H1 (cell line): ENCODE results near the gene IL21R. TPM values are rescaled to one million over a fixed set of nuclear protein-coding genes. Genes with fewer than 3 reads are reported as not detected.

Experiments used
- CTCF ChIA-PET: fragments of 300-600 bp; sonication (Branson Sonifier 250); formaldehyde crosslinking; loops from one replicate; lab custom pipeline; 2021; ENCODE audit not compliant: partially characterized antibody; lab: Charles Lee
- POLR2A ChIA-PET: fragments of 300-600 bp; sonication (Branson Sonifier 250); formaldehyde crosslinking; loops from one replicate; lab custom pipeline; 2021; ENCODE audit warnings: inconsistent platforms; ENCODE audit not compliant: partially characterized antibody; lab: Charles Lee
- DNase-seq, 2 experiments: peaks; one replicate each; pipeline versions ENCODE4 v3.0.0 to v3.0.0-alpha.2; 2010 to 2022; ENCODE audit warnings: low spot score in 2 of 2, low read depth in 1 of 2, mixed read lengths in 1 of 2
- FAIRE-seq: peaks from 2 replicates; lab custom pipeline; 2011; peaks lifted over from hg19 to GRCh38; lab: Jason Lieb, UNC
- H2AFZ ChIP-seq: 2 replicates; pipeline ENCODE4 v1.8.1; 2012; ENCODE audit warnings: low read length, inconsistent platforms
- H2AK5ac ChIP-seq: 2 replicates; pipeline ENCODE4 v1.6.1; 2013; ENCODE audit warnings: low read depth, low read length
- H2BK120ac ChIP-seq: replicated peaks from 2 replicates; pipeline ENCODE3; 2013; ENCODE audit warnings: low read depth, low read length, inconsistent platforms
- H2BK12ac ChIP-seq: 2 replicates; pipeline ENCODE4 v1.6.1; 2013; ENCODE audit warnings: low read depth, low read length
- H2BK15ac ChIP-seq: 2 replicates; pipeline ENCODE4 v1.6.1; 2013; ENCODE audit warnings: low read length
- H2BK20ac ChIP-seq: 2 replicates; pipeline ENCODE4 v1.6.1; 2013; ENCODE audit warnings: low read length
- H2BK5ac ChIP-seq: 2 replicates; pipeline ENCODE4 v1.6.1; 2013; ENCODE audit warnings: low read depth, low read length
- H3K14ac ChIP-seq: 2 replicates; pipeline ENCODE4 v1.6.1; 2013; ENCODE audit warnings: inconsistent platforms; ENCODE audit not compliant: insufficient read length
- H3K18ac ChIP-seq: 2 replicates; pipeline ENCODE4 v1.6.1; 2013; ENCODE audit warnings: low read length; ENCODE audit errors: extremely low read depth
- H3K23ac ChIP-seq: 2 replicates; pipeline ENCODE4 v1.6.1; 2013; ENCODE audit warnings: inconsistent platforms; ENCODE audit not compliant: insufficient read length
- H3K23me2 ChIP-seq: 2 replicates; pipeline ENCODE4 v1.6.1; 2013; ENCODE audit warnings: low read depth, low read length
- H3K27ac ChIP-seq: 2 replicates; pipeline ENCODE4 v1.6.1; 2011; ENCODE audit warnings: low read depth, low read length, inconsistent platforms
- H3K27me3 ChIP-seq, 4 experiments: replicated peaks in 1 of 4; 1 replicate in 1 of 4; 2 replicates in 3 of 4; pipeline versions ENCODE4 v1.6.1 to v1.8.1; 2011 to 2013; ENCODE audit warnings: low read length in 3 of 4, mild to moderate bottlenecking in 3 of 4, inconsistent platforms in 2 of 4, mixed read lengths in 2 of 4, moderate library complexity in 1 of 4; ENCODE audit not compliant: control insufficient read depth in 3 of 4, insufficient read depth in 3 of 4; ENCODE audit errors: extremely low read depth in 1 of 4
- H3K36me3 ChIP-seq, 4 experiments: 2 replicates each; pipeline versions ENCODE4 v1.6.1 to v1.8.1; 2011 to 2013; ENCODE audit warnings: mild to moderate bottlenecking in 4 of 4, low read length in 3 of 4, moderate library complexity in 2 of 4, control low read depth in 1 of 4, inconsistent platforms in 1 of 4; ENCODE audit not compliant: insufficient read depth in 4 of 4, control insufficient read depth in 2 of 4
- H3K4ac ChIP-seq: replicated peaks from 2 replicates; pipeline ENCODE3; 2013; ENCODE audit warnings: low read length, low read depth, mixed read lengths, inconsistent platforms; ENCODE audit not compliant: insufficient read length
- H3K4me1 ChIP-seq, 4 experiments: replicated peaks in 1 of 4; 1 replicate in 1 of 4; 2 replicates in 3 of 4; pipeline versions ENCODE4 v1.6.1 to v1.8.1; 2011 to 2013; ENCODE audit warnings: low read length in 3 of 4, inconsistent platforms in 2 of 4, mixed read lengths in 1 of 4; ENCODE audit not compliant: insufficient read depth in 4 of 4, control insufficient read depth in 3 of 4
- H3K4me2 ChIP-seq, 2 experiments: 2 replicates each; pipeline versions ENCODE4 v1.6.1 to v1.8.1; 2011 to 2013; ENCODE audit warnings: low read depth in 2 of 2, low read length in 2 of 2, control low read depth in 1 of 2, inconsistent platforms in 1 of 2, mild to moderate bottlenecking in 1 of 2; ENCODE audit not compliant: insufficient read depth in 1 of 2
- H3K4me3 ChIP-seq, 4 experiments: fragments of 200-600, 300-600 bp in 1 of 4; sonication (generic), shearing (Covaris generic), sonication (Bioruptor Twin) in 1 of 4; 2 replicates each; pipeline versions ENCODE4 v1.5.1 to v1.8.1; 2011 to 2016; ENCODE audit warnings: low read length in 4 of 4, low read depth in 3 of 4, control low read depth in 2 of 4, inconsistent platforms in 2 of 4, mild to moderate bottlenecking in 2 of 4, mixed read lengths in 1 of 4, moderate library complexity in 1 of 4; ENCODE audit not compliant: insufficient read depth in 2 of 4; ENCODE audit errors: extremely low read depth in 1 of 4
- H3K56ac ChIP-seq: replicated peaks from 2 replicates; pipeline ENCODE3; 2013; ENCODE audit warnings: low read depth, mild to moderate bottlenecking, mixed read lengths, low read length, inconsistent platforms; ENCODE audit not compliant: insufficient read length
- H3K79me1 ChIP-seq: 2 replicates; pipeline ENCODE4 v1.6.1; 2013; ENCODE audit warnings: low read depth, low read length, control low read depth
- H3K79me2 ChIP-seq, 2 experiments: 2 replicates each; pipeline versions ENCODE4 v1.6.1 to v1.8.1; 2012 to 2013; ENCODE audit warnings: low read length in 2 of 2, mild to moderate bottlenecking in 2 of 2, inconsistent platforms in 1 of 2; ENCODE audit not compliant: insufficient read depth in 2 of 2, control insufficient read depth in 1 of 2
- H3K9ac ChIP-seq, 4 experiments: replicated peaks in 1 of 4; 1 replicate in 1 of 4; 2 replicates in 3 of 4; pipeline versions ENCODE4 v1.6.1 to v1.8.1; 2011 to 2013; ENCODE audit warnings: low read depth in 3 of 4, low read length in 3 of 4, control low read depth in 2 of 4, mild to moderate bottlenecking in 2 of 4, moderate library complexity in 2 of 4, inconsistent platforms in 1 of 4; ENCODE audit errors: extremely low read depth in 1 of 4
- H3K9me3 ChIP-seq, 2 experiments: 2 replicates each; pipeline versions ENCODE4 v1.6.1 to v1.8.1; 2012 to 2013; ENCODE audit warnings: mild to moderate bottlenecking in 2 of 2, moderate library complexity in 2 of 2, control low read depth in 1 of 2, inconsistent platforms in 1 of 2, low read depth in 1 of 2, low read length in 1 of 2, mixed read lengths in 1 of 2; ENCODE audit not compliant: insufficient read depth in 2 of 2
- H4K20me1 ChIP-seq, 2 experiments: replicated peaks in 1 of 2; 2 replicates each; pipeline versions ENCODE3 to v1.8.1; 2011 to 2013; ENCODE audit warnings: inconsistent platforms in 2 of 2, low read length in 2 of 2, mild to moderate bottlenecking in 1 of 2; ENCODE audit not compliant: insufficient read depth in 2 of 2, control insufficient read depth in 1 of 2
- H4K5ac ChIP-seq: 2 replicates; pipeline ENCODE4 v1.6.1; 2013; ENCODE audit warnings: low read length, low read depth, mixed read lengths, inconsistent platforms; ENCODE audit not compliant: insufficient read length
- H4K8ac ChIP-seq: 2 replicates; pipeline ENCODE4 v1.8.0; 2013; ENCODE audit warnings: mild to moderate bottlenecking, moderate library complexity, low read length, inconsistent platforms; ENCODE audit not compliant: insufficient read depth; ENCODE audit errors: extremely low read depth
- H4K91ac ChIP-seq: replicated peaks from 2 replicates; pipeline ENCODE3; 2013; ENCODE audit warnings: low read length, mixed read lengths, inconsistent platforms; ENCODE audit not compliant: insufficient read length
- BACH1 ChIP-seq: IDR thresholded peaks from 2 replicates; pipeline ENCODE4 v1.6.1; 2012; ENCODE audit warnings: low read length, improper control_type of control experiment
- CEBPB ChIP-seq: IDR thresholded peaks from 2 replicates; pipeline ENCODE4 v1.6.1; 2012; ENCODE audit warnings: low read depth, low read length
- HDAC2 ChIP-seq, 2 experiments: fragments of 300-600 bp in 1 of 2; sonication (generic) in 1 of 2; IDR thresholded peaks; 2 replicates each; pipeline ENCODE4 v1.6.1; 2011 to 2012; ENCODE audit warnings: low read depth in 2 of 2, low read length in 2 of 2, mild to moderate bottlenecking in 2 of 2, moderate library complexity in 2 of 2, borderline replicate concordance in 1 of 2, inconsistent platforms in 1 of 2
- KDM1A ChIP-seq: fragments of 200-600, 300-600 bp; sonication (generic); IDR thresholded peaks from 2 replicates; pipeline ENCODE4 v1.7.1; 2016; ENCODE audit warnings: mild to moderate bottlenecking, low read length, borderline replicate concordance
- NRF1 ChIP-seq: IDR thresholded peaks from 2 replicates; pipeline ENCODE4 v1.6.1; 2011; ENCODE audit warnings: mild to moderate bottlenecking, low read depth, low read length, improper control_type of control experiment
- RBBP5 ChIP-seq: IDR thresholded peaks from 2 replicates; pipeline ENCODE4 v1.7.1; 2012; ENCODE audit warnings: low read depth, mild to moderate bottlenecking, inconsistent platforms, low read length, moderate library complexity, borderline replicate concordance
- SRF ChIP-seq: IDR thresholded peaks from 2 replicates; pipeline ENCODE4 v1.6.1; 2011; ENCODE audit warnings: mild to moderate bottlenecking, low read depth, low read length, moderate library complexity
- TAF7 ChIP-seq: optimal IDR thresholded peaks from 2 replicates; pipeline ENCODE3; 2011; ENCODE audit warnings: low read depth, mild to moderate bottlenecking, inconsistent platforms, low read length, moderate library complexity, borderline replicate concordance
- ZNF274 ChIP-seq: IDR thresholded peaks from 2 replicates; pipeline ENCODE4 v1.7.0; 2012; ENCODE audit warnings: low read length, borderline replicate concordance; ENCODE audit errors: extremely low read depth
- WGBS, 2 experiments: shearing (Covaris generic) in 1 of 2; methylation state at CpG; one replicate each; pipeline versions ENCODE4 v1.1.6 to v1.1.7; 2013 to 2015; ENCODE audit warnings: low lambda C conversion rate in 2 of 2, mixed read lengths in 2 of 2, inconsistent platforms in 1 of 2, low coverage in 1 of 2, missing lambda C conversion rate in 1 of 2; ENCODE audit not compliant: insufficient replicate concordance in 2 of 2, insufficient coverage in 1 of 2, insufficient read length in 1 of 2; ENCODE audit errors: extremely low coverage in 1 of 2, missing lambda C conversion rate in 1 of 2; 5-methylcytosine and 5-hydroxymethylcytosine counted together
- polyA plus RNA-seq, 7 experiments: library from polyadenylated mRNA; depleted of rRNA in 3 of 7; stranded (reverse) in 5 of 7; unstranded in 2 of 7; fragments of >200 nt in 5 of 7; fragments of 200-250 nt in 2 of 7; gene quantifications; 1 replicate in 5 of 7; 2 replicates in 1 of 7; 4 replicates in 1 of 7; pipeline versions ENCODE4 v1.2.1 to v1.2.3, GENCODE V29; 2011 to 2013; ENCODE audit warnings: missing spikeins in 2 of 7, mixed read lengths in 2 of 7
- total RNA-seq: library from RNA; stranded (reverse); fragmentation: NEBNext Ultra II Directional; extraction: Animal tissue kit (Norgen Biotek cat#: 25700); gene quantifications from 2 replicates; pipeline ENCODE4 v1.2.1, GENCODE V29; 2021
- TF ChIP-seq, protein P1 (sequence below), 3 experiments: IDR thresholded peaks; 1 replicate in 2 of 3; 2 replicates in 1 of 3; pipeline versions ENCODE4 v1.5.1 to v1.6.1; 2011; ENCODE audit warnings: low read length in 3 of 3, mild to moderate bottlenecking in 3 of 3, inconsistent platforms in 2 of 3, low read depth in 1 of 3, moderate library complexity in 1 of 3; ENCODE audit not compliant: insufficient read depth in 1 of 3; ENCODE audit errors: control extremely low read depth in 1 of 3

Gene IL21R
- total and polyA plus RNA-seq, 2 of the 8 experiments (the other 6 are each of a cell fraction or from before 2014, with no cell fraction given): 0.34 to 0.70 TPM

DNA sequence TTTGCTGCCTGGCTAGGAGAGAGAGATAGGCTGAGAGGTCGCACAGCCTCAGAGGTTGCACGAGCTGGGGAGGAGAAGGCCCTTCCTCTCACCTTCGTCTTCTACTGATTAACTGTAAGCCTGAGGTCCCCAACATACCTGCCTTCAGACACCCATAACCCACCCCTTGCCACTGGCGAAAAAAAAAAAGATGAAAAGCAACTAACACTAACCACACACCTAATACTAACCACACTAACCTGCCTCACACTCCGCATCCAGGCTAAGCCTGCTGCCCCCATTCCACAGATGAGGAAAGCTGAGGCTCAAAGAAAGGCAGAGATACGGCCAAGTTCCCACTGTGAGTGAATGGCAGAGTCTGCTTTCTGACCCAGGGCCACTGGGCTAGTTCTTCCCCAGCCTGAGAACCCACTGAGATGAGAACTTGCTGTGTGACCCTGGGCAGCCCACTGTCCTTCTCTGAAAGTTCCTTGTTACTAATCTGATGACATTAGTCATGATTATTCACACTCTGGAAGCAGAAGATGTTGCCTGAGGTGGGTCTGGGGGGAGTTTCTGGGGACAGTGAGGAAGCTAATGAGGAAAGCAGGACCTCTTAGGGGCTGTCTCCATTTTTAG, 4.6 kb downstream of the IL21R start:
- Histone ChIP-seq H3K36me3 (no peaks in the 10 kb centered on the region), H3K4me3 (no peak overlapping the region), H4K8ac (no peak overlapping the region), H2AK5ac (no peak overlapping the region), H3K79me1 (no peaks in the 10 kb centered on the region), H2BK5ac (no peak overlapping the region), H4K20me1 (no peaks in the 10 kb centered on the region), H3K27ac (no peak overlapping the region), H3K23ac (no peak overlapping the region), H2AFZ (peak overlapping the region; percentile 76), H3K9me3 (no peaks in the 10 kb centered on the region), H3K23me2 (no peaks in the 10 kb centered on the region), H3K4me2 (no peak overlapping the region), H3K4ac (no peak overlapping the region), H3K9ac (no peak overlapping the region), H4K5ac (no peak overlapping the region), H3K14ac (no peak overlapping the region), H3K27me3 (no peaks in the 10 kb centered on the region), H4K91ac (no peak overlapping the region), H3K4me1 (peaks cover 0 to 6% (median 4%) of the 10 kb centered on the region in 4 experiments; a peak in 3 of 7 replicates), H2BK12ac (no peak overlapping the region), H2BK20ac (no peak overlapping the region), H2BK15ac (0 out of 2 replicates have a peak overlapping the region, but pooled peaks have one; percentile 12), H3K56ac (no peak overlapping the region), H3K18ac (no peak overlapping the region), H2BK120ac (no peak overlapping the region), H3K79me2 (no peaks in the 10 kb centered on the region)
- no peak for FAIRE-seq
- no peak for DNase-seq
- WGBS, 2 experiments: 83% methylated on average over 5 of the region's 6 CpGs; no CpG with 5 or more reads in 1 of the 2 experiments
- ChIA-PET CTCF (interaction anchor here (0.6 to 1.2 kb wide), 4 partner anchors 28 to 50 kb away, joined by 3 read pairs; no protein-coding TSS in a partner anchor), POLR2A (no interaction called here)
- TF ChIP-seq NRF1 (no peak), TAF7 (no peak), CEBPB (no peak), ZNF274 (no peak), RBBP5 (no peak), KDM1A (peak; percentile 87), BACH1 (no peak), HDAC2 (IDR thresholded peaks at IDR 0.05; ENCODE audit: borderline replicate concordance in 1 of 2, low read depth in 2 of 2, low read length in 2 of 2) (0 out of 4 replicates have a peak, but pooled peaks of 1 of the 2 experiments have one; percentile 47), SRF (no peak)
- TF ChIP-seq, protein P1, sequence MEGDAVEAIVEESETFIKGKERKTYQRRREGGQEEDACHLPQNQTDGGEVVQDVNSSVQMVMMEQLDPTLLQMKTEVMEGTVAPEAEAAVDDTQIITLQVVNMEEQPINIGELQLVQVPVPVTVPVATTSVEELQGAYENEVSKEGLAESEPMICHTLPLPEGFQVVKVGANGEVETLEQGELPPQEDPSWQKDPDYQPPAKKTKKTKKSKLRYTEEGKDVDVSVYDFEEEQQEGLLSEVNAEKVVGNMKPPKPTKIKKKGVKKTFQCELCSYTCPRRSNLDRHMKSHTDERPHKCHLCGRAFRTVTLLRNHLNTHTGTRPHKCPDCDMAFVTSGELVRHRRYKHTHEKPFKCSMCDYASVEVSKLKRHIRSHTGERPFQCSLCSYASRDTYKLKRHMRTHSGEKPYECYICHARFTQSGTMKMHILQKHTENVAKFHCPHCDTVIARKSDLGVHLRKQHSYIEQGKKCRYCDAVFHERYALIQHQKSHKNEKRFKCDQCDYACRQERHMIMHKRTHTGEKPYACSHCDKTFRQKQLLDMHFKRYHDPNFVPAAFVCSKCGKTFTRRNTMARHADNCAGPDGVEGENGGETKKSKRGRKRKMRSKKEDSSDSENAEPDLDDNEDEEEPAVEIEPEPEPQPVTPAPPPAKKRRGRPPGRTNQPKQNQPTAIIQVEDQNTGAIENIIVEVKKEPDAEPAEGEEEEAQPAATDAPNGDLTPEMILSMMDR (IDR thresholded peaks at IDR 0.05; ENCODE audit: control extremely low read depth in 1 of 3, insufficient read depth in 1 of 3, low read depth in 1 of 3, low read length in 3 of 3): no peak
